Activated T-cell treated with anti-CD3 and anti-CD28 coated beads, Interleukin-2, amount 50 U/mL, for 24 hours (primary cell): ENCODE data around the gene CTBP1.

ENCODE experiments used
- DNase-seq: peaks from one replicate; pipeline ENCODE4 v3.0.0-alpha.2; 2020
- H3K27ac Mint-ChIP-seq: 2 replicates; pipeline ENCODE4 v1.8.0; 2020; ENCODE audit warnings: mild to moderate bottlenecking, mixed read lengths
- H3K27me3 Mint-ChIP-seq: 2 replicates; pipeline ENCODE4 v1.8.0; 2020; ENCODE audit warnings: mixed read lengths
- H3K36me3 Mint-ChIP-seq: 2 replicates; pipeline ENCODE4 v1.8.0; 2020; ENCODE audit warnings: low read depth, mixed read lengths
- H3K4me1 Mint-ChIP-seq: 2 replicates; pipeline ENCODE4 v1.8.0; 2020; ENCODE audit warnings: low read depth, mixed read lengths
- H3K4me3 Mint-ChIP-seq: 2 replicates; pipeline ENCODE4 v1.8.0; 2020; ENCODE audit warnings: mild to moderate bottlenecking, moderate library complexity, mixed read lengths
- H3K9me3 Mint-ChIP-seq: 2 replicates; pipeline ENCODE4 v1.8.0; 2020; ENCODE audit warnings: mixed read lengths

Gene CTBP1

GRCh38 chr4:1222036-1222789, 26.7 kb downstream of the CTBP1 start:
- Mint-ChIP-seq H3K36me3 (peaks cover 86% of the 10 kb centered on the region), H3K27me3 (no peaks in the 10 kb centered on the region), H3K4me3 (no peak overlapping the region), H3K9me3 (no peaks in the 10 kb centered on the region), H3K27ac (no peak overlapping the region), H3K4me1 (peaks cover 31% of the 10 kb centered on the region)
- DNase-seq, result no peak

- Mint-ChIP-seq H3K36me3 (peaks cover 86% of the 10 kb centered on the region), H3K9me3 (no peaks in the 10 kb centered on the region), H3K27ac (peak overlapping the region; percentile 39), H3K4me3 (no peak overlapping the region), H3K4me1 (peaks cover 40% of the 10 kb centered on the region), H3K27me3 (no peaks in the 10 kb centered on the region)
- no peak for DNase-seq
These were observed 27.6 kb downstream of the CTBP1 start for GRCh38 chr4:1221155-1221870.

- Mint-ChIP-seq H3K27ac (no peak overlapping the region), H3K36me3 (peaks cover 86% of the 10 kb centered on the region), H3K9me3 (no peaks in the 10 kb centered on the region), H3K4me1 (peaks cover 47% of the 10 kb centered on the region), H3K4me3 (no peak overlapping the region), H3K27me3 (no peaks in the 10 kb centered on the region)
- DNase-seq, result no peak
These were observed 28.4 kb downstream of the CTBP1 start for GRCh38 chr4:1220566-1220965.

- no peak overlapping the region for H3K4me3 Mint-ChIP-seq
- peak overlapping the region; percentile 53 for H3K27ac Mint-ChIP-seq
- no peaks in the 10 kb centered on the region for H3K9me3 Mint-ChIP-seq
- H3K4me1 Mint-ChIP-seq, result peaks cover 47% of the 10 kb centered on the region
- DNase-seq, result no peak
- peaks cover 85% of the 10 kb centered on the region for H3K36me3 Mint-ChIP-seq
- H3K27me3 Mint-ChIP-seq, result no peaks in the 10 kb centered on the region
These were observed 29.4 kb downstream of the CTBP1 start for GRCh38 chr4:1219566-1219950.

GRCh38 chr4:1218634-1219565, 30.0 kb downstream of the CTBP1 start:
- peaks cover 80% of the 10 kb centered on the region for H3K36me3 Mint-ChIP-seq

GRCh38 chr4:1217366-1217765, 31.6 kb downstream of the CTBP1 start:
- H3K9me3 Mint-ChIP-seq, result no peaks in the 10 kb centered on the region

More at GRCh38 chr4:1218634-1219565, 30.0 kb downstream of the CTBP1 start:
- Mint-ChIP-seq H3K27ac (peak overlapping the region; percentile 53), H3K27me3 (no peaks in the 10 kb centered on the region), H3K9me3 (no peaks in the 10 kb centered on the region), H3K4me1 (peaks cover 44% of the 10 kb centered on the region), H3K4me3 (no peak overlapping the region)
- DNase-seq, result no peak

GRCh38 chr4:1216869-1217294, 32.0 kb downstream of the CTBP1 start:
- peaks cover 44% of the 10 kb centered on the region for H3K4me1 Mint-ChIP-seq
- H3K27ac Mint-ChIP-seq, result peak overlapping the region; percentile 91
- peaks cover 82% of the 10 kb centered on the region for H3K36me3 Mint-ChIP-seq
- H3K27me3 Mint-ChIP-seq, result no peaks in the 10 kb centered on the region
- H3K4me3 Mint-ChIP-seq, result peak overlapping the region; percentile 65
- DNase-seq, result peak; percentile 80
- H3K9me3 Mint-ChIP-seq, result no peaks in the 10 kb centered on the region

More at GRCh38 chr4:1217366-1217765, 31.6 kb downstream of the CTBP1 start:
- DNase-seq, result no peak
- peak overlapping the region; percentile 91 for H3K27ac Mint-ChIP-seq
- H3K4me3 Mint-ChIP-seq, result peak overlapping the region; percentile 65
- H3K27me3 Mint-ChIP-seq, result no peaks in the 10 kb centered on the region
- H3K36me3 Mint-ChIP-seq, result peaks cover 80% of the 10 kb centered on the region
- peaks cover 44% of the 10 kb centered on the region for H3K4me1 Mint-ChIP-seq

GRCh38 chr4:1216076-1216614, 32.8 kb downstream of the CTBP1 start:
- H3K9me3 Mint-ChIP-seq, result no peaks in the 10 kb centered on the region
- peak overlapping the region; percentile 65 for H3K4me3 Mint-ChIP-seq
- peak overlapping the region; percentile 91 for H3K27ac Mint-ChIP-seq
- H3K4me1 Mint-ChIP-seq, result peaks cover 42% of the 10 kb centered on the region
- H3K27me3 Mint-ChIP-seq, result no peaks in the 10 kb centered on the region
- DNase-seq, result no peak
- H3K36me3 Mint-ChIP-seq, result peaks cover 82% of the 10 kb centered on the region

- no peak for DNase-seq
- H3K36me3 Mint-ChIP-seq, result peaks cover 81% of the 10 kb centered on the region
- no peaks in the 10 kb centered on the region for H3K9me3 Mint-ChIP-seq
- H3K27me3 Mint-ChIP-seq, result no peaks in the 10 kb centered on the region
- H3K27ac Mint-ChIP-seq, result no peak overlapping the region
- H3K4me1 Mint-ChIP-seq, result peaks cover 40% of the 10 kb centered on the region
- H3K4me3 Mint-ChIP-seq, result no peak overlapping the region
These were observed 33.5 kb downstream of the CTBP1 start for GRCh38 chr4:1215141-1216075.

- H3K9me3 Mint-ChIP-seq, result no peaks in the 10 kb centered on the region
- no peak overlapping the region for H3K27ac Mint-ChIP-seq
- H3K27me3 Mint-ChIP-seq, result no peaks in the 10 kb centered on the region
- H3K36me3 Mint-ChIP-seq, result peaks cover 76% of the 10 kb centered on the region
- DNase-seq, result no peak
- no peak overlapping the region for H3K4me3 Mint-ChIP-seq
- peaks cover 34% of the 10 kb centered on the region for H3K4me1 Mint-ChIP-seq
These were observed 34.5 kb downstream of the CTBP1 start for GRCh38 chr4:1214101-1215095.

- Mint-ChIP-seq H3K9me3 (no peaks in the 10 kb centered on the region), H3K4me3 (no peak overlapping the region), H3K36me3 (peaks cover 76% of the 10 kb centered on the region), H3K4me1 (peaks cover 28% of the 10 kb centered on the region), H3K27me3 (no peaks in the 10 kb centered on the region), H3K27ac (no peak overlapping the region)
- DNase-seq, result no peak
These were observed 35.5 kb downstream of the CTBP1 start for GRCh38 chr4:1213336-1213995.
